Measurements from ENCODE around the gene ARHGAP26.

ARHGAP26 gene

DNA sequence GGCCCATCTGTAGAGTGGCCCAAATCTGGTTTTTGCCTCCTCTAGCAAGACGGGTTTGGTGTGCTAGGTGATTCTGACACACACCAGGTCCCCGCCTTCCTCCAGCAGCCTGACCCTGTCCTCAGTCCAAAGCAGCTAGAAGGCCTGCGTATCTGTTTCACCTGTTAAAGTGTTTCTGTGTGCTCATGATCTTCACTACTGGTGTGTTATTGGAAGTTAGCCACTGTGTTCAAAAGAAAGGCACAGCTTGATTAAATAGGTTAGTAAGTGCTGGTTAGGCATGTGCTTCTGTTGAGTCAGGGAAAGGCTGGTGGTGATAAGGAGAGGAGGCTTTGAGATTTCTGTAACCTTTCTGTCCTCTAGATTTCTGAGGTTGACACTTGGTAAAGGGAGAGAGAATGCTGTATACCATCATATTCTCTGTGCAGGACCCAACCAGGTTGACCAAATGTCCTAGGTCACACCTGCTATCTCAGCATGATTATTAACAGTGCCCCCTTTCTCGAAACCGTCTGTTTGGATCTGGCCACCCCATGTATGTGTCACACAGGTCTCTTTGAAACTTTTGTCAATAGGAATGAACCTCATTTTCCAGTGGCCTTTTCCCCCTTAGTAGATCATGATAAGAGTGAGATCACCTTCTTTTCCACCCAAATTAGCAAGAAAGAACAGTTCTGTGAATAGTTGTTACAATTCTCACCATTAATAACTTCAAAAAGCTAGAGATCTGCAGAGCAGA is 58.8 kb downstream of the ARHGAP26 start:
- DNase-seq (ENCODE audit: low read depth in 1 of 2, low spot score in 1 of 2) = no peak

DNA sequence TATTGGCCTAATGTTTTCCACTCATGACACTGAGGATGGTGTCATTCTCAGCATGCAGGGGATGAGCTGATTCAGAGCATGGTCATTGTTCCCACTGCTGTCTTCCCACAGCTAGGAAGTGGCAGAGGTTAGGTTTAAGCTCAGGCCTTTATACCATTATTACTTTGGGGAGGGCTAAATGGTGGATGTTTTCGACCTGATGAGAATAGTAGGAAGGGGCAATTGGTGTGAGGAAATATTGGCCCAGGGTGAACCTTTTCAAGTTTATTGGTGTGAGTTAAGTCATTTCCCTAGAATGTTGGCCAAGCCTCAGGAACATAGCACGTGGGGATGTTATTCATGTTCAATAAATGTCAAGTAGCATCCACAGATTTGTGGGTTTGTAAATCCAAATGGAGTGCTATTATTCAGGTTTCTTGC is 59.6 kb downstream of the ARHGAP26 start:
- no peak for DNase-seq (ENCODE audit: low read depth in 1 of 2, low spot score in 1 of 2)

DNA sequence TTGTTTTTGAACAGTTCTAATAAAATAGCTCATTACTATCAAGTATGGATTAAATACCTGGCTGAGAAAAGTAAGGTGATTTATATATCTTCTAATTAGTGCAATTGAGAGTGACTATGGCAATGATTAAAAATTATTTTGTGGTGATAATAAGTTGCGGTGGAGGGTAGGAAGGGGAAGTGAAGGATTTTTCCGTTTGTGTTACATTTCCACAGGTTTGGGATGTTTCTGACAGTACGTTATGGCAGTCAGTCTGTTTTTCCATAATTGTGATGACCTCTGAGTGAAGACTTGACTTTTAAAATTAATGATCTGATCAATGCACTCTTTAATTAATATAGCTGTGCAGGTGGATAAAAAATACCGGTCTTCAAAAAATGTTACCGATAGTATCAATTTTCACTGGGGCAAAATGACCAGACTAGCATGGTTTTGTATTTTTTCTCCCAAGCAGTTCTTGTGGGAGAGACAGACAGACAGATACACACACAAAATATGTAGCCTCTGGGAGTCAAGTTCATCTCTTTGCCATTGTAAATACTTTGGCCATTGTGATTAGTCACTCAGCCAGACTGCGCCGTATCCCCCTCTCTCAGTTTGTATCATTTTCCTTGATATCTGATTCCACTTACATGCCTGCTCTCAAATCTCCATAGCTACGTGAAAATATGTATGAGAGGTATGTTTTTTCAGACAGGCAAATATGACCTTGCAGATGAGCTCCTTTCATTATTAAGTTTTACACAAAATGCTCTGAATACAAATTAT is 60.2 kb downstream of the ARHGAP26 start:
- no peak for DNase-seq (ENCODE audit: low read depth in 1 of 2, low spot score in 1 of 2)

DNA sequence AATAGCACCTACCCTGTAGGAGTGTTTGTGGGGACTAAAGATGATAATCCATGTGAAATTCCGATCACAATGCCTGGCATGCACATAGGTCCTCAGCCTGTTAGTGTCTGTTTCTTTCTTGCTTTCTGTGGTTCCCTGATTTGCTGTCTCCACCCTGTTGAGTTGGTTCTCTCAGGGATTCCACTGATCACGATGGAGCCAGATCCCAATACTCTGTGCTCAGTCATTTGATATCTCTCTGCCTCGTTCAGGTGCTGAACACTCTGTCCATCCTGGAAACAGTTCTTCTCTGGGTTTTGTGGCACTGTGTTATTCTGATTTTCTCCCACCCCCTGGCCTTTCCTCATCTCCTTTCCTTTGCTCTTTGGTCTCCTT is 60.8 kb downstream of the ARHGAP26 start:
- DNase-seq (ENCODE audit: low read depth in 1 of 2, low spot score in 1 of 2) = no peak

DNA sequence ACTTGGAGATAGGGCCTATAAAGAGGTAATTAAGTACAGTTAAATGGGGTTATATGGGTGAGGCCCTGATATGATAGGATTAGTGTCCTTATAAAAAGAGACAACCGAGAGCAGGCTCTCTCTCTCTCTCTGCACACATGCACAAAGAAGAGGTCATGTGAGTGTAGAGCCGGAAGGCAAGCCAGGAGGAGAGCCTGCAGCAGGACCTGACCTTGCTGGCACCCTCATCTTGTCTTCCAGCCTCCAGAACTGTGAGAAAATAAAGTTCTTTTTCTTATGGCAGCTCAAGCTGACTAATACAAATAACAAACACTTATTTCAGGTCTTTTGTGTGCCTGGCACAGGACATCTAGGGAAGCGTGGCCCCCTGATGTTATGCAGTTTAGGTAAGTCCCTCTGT is 62.1 kb downstream of the ARHGAP26 start:
- no peak for DNase-seq (ENCODE audit: low read depth in 1 of 2, low spot score in 1 of 2)

DNA sequence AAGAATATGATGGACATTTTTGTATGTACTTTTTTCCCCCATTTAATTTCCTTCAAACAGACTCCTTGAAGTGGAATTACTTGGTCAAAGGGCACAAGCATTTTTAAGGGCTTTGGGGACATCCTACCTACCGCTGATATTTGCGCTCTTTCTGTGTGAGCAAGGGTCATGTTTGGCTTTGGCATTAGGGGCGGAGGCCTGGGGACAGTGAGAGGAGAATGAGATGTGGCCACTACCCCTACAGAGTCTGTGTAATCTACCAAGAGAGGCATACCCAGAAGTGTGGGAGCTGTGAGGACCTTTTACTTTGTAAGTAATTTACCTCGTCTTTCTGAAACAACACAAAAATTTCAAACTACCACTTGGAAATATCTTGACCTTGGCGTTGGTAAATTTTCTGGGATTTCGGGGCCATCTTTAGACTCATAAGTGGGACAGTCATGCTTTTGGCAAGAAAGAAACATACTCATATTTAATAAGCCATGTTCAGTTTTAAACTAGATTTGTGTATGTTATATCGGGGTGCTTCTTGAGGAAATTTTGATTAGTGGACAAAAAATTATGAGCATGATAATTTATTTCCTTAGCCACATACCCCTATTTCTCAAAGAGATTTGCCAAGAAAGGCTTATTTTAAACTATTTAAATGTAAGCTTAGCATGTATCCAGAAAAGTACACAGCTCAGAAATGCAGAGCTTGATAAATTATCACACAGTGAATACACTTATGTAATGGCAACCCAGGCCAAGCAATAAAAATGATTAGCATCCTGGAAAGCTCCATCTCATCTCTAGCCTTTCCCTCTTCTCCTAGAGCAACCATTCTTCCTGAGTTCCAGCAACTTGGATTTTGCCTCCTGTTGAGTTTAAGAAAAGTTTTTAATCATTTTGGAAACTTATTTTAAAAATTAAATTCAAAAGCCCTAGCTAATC is 63.6 kb downstream of the ARHGAP26 start:
- no peak for DNase-seq (ENCODE audit: low read depth in 1 of 2, low spot score in 1 of 2)

DNA sequence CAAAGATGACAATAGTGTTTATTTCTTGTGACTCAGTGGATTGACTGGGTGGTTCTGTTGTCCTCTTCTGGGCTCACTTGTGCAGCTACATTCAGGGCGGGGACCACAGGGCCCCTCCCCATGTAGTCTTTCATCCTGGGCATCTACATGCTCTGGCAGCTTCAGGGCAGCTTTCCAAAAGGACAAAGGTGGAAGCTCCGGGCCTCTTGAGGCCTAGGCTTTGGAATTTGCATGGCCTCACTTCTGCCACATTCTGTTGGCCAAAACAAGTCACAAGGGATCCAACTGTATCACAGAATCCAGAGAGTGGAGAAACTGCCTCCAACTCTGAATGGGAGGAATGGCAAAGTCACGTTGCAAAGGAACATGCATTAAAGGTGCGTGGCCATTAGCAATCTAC is 64.3 kb downstream of the ARHGAP26 start:
- no peak for DNase-seq (ENCODE audit: low read depth in 1 of 2, low spot score in 1 of 2)

DNA sequence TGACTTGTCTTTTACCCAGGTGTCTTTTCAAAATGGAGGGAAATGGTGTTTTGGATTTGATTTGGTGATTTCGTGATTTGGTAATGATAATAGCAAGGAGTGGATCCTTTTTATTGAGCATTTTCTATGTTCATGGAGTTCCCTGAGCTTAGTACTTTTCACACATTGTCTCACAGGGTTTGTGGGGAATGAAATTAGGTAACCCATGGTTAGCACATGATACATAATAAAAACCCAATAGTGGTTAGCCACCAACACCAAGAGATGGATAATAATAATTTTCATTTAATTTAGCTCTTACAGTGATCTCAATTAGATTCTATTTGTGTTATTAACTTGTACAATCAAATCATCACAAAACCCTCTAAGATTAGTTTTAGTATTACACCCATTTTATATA is 65.4 kb downstream of the ARHGAP26 start:
- no peak for DNase-seq (ENCODE audit: low read depth in 1 of 2, low spot score in 1 of 2)

DNA sequence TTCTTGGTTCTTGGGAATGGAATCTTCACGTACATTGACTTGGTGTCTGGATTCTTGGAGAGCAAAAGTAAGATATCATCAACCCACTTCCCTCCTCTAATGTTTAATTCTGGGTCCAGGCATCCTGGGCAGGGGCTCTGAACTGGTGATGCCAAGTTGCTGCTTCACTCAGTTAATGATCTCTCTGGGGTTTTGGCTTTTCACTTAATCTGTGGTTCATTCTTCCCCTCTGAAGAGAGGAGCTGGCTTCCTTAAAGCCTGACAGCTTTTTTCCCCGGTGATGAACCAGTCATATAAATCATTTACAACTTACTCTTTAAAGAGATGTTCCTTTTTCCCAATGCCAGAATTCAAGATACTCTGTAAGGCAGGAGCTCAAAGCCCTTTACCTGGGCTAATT is 65.9 kb downstream of the ARHGAP26 start:
- DNase-seq (ENCODE audit: low read depth in 1 of 2, low spot score in 1 of 2) = no peak

DNA sequence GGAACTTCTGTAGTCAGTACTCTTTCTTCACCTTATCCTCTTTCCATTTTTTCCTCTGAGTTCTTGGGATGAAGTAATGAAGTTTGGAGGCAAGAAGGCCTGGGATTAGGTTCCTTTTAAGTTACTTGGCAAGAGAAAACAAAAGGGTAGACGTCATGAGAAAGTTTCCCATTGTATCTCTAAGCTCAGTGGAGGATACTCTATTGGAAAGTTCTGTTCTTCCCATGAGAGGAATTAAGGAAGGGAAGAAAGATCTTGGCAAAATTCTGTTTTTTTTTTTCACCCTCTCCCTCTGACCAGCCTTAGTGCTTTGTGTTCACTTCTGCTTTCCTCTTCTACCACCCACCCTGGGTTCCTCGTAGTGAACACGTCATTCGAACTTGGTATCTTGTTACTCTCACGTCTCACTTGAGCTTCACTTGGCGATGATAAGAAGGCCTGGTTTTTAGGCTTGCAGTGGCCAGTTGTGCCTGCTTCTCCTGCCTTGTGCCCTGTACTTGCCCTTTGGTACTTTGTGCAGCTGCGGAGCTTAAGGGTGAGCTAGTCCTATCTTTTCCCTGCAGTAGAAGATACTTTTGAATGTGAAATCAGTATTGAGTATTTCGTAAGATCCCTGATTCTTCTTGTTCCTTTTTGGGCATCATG is 67.0 kb downstream of the ARHGAP26 start:
- DNase-seq (ENCODE audit: low read depth in 1 of 2, low spot score in 1 of 2) = no peak

DNA sequence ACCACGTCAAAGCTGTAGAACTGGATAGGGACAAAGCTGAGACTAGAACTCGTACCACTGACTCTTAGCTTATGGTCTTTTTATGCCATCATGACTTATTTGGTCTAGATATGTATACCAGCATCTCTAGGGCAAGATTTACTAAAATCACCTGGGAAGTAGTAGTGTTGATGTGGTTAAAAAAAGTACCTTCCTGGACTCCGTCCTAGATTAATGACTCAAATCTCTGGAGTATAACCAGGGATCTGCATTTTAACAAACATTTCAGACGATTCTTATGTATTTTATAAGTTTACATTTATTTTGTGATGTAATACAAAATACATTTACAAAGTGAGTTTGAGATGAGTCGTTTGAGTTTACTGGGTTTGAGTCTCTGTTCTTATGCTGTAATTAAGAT is 68.7 kb downstream of the ARHGAP26 start:
- DNase-seq (ENCODE audit: low read depth in 1 of 2, low spot score in 1 of 2) = no peak

DNA sequence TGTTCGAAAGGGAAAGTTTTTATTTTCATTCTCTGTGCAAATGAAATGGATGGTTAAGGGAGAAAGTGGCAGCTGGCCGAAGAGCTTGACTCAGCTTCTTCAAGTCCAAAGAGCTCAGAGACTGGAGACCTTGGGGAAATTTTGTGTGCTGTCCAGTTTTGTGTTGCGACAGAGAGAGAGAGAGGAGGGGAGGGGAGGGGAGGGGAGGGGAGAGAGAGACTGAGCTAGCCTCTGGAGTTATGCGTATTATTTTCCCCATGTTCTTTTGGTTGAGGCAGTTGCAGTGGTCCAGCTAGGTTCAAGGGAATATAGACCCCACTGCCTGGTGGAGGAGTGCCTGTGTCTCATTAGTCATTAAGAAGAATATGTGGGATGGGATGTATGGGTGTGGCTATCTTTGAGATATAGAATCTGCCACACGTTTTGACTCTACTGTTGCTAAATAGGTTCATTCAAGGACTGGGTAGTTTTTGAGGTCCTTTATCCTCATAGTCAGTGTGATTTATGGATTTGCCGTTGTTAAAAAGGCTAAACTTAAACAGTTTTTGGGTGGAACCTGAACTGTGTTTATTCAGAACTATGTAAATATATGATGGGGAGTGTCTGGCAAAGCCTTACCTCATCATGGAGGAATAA is 69.7 kb downstream of the ARHGAP26 start:
- DNase-seq (ENCODE audit: low read depth in 1 of 2, low spot score in 1 of 2) = no peak

DNA sequence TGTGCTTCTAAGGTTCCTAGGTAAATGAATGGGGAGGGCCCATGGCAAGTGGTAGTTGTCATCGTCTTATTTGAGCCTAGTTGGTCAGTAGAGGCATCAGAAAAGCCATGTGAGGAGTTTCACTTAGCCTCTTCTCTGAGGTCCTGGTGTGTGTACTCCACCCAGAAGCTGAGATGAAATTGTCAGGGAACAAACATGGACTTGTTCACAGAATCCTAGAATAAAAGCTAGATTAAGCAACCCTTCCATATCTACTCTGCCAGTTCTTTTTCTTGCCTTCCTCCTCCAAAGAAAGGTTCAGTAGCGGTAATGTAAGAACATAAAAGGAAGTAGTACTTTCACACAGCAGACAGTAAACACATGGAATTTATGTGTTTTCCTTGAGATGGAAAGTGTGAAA is 70.4 kb downstream of the ARHGAP26 start:
- no peak for DNase-seq (ENCODE audit: low read depth in 1 of 2, low spot score in 1 of 2)

DNA sequence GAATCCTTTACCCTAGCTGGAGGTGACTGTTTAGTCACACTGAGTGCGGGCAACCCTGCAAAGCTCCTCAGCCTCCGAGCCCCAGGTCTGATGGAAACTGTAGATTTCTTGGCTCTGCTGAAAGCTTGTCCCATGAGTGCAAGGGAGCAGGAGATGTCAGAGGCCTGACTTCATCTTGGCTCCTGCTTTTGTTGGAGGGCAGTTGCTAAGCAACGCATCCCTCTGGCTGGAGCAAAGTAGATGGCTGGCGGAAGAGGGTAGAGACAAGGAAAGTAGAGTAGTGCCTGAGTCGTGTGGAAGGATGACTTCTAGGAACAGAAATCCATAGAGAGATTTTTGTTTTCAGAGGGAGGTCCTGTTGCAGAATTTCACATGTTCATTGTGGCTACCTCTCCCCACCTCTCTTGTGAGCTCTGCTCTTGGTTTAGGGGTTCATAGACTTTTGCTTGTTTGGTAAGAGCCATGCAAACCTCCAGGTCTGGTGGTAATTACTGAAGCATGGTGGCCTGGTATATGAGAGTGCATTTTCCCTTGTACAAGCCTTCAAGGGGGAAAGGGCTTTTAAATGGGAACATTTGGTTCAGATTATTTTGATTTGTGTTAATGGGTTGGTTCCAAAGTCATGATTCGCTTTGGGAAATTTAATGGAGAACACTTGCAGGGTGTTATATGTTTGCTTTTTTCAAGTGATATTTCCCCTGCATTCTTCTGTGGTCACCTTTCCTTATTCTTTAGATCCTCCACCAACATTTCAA is 71.5 kb downstream of the ARHGAP26 start:
- no peak for DNase-seq (ENCODE audit: low read depth in 1 of 2, low spot score in 1 of 2)

DNA sequence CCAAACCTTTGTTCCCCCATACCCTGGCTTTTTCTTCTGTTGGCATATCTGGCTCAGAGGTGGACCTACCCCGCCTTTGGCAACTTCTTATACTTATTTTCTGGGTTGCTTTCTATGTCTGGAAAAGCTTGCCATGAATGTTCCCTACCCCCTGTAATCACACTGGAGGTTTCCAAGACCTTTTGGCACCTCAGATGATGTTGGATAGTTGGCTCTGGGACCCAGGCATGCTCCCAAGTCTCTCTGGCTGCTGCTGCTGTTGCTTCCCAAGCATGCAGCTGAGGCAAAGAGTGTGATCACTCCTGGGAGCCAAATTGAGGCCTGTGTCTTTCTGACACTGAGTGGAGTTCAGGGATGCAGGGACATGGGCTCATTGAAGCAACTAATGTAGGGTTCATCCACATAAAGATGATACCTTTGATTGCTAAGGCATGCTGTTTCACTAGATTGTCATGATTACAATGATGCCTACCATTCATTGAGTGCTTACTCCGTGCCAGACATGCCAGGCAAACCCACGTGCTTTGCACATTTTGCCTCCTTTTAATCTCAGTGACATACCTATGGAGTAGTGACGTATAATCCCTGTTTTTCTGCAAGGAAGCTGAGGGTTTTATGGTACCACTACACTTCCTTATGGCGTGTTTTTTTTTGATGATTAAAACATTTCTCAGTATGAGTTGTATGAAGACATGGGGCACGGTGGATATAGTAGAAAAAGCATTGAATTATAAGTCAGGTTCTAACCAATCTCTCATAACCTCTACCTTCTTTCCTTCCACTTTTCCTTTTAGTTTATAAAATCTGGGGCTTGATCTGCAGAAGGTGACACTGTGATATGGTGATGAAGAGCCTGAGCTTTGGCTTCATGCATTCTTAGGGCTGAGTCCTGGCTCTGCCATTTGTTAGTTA is 73.1 kb downstream of the ARHGAP26 start:
- no peak for DNase-seq (ENCODE audit: low read depth in 1 of 2, low spot score in 1 of 2)

DNA sequence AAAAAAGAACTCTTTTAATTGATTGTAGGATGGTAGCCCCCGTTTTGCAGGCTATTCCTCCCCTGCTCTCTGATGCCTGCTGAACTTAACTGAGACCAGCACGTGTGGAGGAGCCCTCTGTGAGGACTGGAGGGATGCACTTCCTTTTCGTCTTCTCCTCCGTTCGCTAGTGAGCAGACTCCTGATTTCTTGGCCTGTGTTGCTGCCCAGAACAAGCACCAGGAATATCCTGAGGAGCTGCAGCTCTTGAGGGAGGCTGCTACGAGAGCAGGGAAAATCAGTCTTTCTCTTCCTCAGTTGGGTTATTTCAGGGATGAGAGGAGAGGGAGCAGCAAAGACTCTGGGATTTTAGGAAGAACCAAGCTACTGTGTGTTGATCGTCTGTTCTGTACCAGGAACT is 74.7 kb downstream of the ARHGAP26 start:
- DNase-seq (ENCODE audit: low read depth in 1 of 2, low spot score in 1 of 2) = no peak

DNA sequence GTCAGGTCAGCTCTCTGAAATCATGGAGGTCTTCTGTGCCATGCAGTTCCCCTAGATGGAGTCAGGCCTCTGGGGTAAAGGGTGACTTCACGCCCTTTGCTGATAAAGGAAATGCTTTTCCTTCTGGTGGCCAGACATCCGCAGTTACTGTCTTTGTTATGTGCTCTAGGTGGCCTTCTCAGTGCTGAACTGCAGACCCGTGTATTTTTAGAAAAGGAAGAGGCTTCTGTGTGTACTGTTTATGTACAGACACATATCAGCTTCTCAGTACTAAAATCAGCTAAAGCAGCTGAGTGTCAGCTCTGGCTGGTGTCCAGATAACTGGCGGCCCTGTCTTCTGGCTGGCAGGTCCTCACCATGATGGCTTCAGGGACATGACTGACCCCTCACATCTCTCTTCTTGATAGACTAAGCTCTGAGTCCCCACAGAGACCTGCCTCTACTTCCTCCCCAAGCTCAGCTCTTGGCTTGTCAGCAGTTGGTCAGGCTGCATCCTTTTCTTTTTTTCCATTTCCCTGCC is 75.3 kb downstream of the ARHGAP26 start:
- DNase-seq (ENCODE audit: low read depth in 1 of 2, low spot score in 1 of 2) = no peak

DNA sequence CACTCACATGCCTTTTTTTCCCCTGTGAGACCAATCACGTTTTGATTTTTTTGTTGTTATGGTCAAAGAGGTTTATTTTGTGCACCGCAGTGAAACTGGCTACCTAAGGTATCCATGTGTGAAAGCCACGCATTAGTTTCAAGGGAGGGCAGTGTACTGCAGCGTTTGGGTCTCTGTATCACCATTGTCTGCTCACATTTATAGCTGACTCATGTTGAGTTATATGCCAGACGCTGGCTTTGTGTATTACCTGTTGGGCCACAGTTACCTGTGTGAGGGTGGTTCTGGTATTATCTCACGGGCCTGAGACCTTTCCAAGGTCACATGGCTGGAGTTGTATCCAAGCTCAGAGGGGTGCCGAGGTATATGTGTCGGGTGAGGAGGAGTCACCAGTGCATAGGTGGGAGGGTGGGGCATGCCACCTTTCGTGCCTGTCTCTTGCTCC is 75.8 kb downstream of the ARHGAP26 start:
- no peak for DNase-seq (ENCODE audit: low read depth in 1 of 2, low spot score in 1 of 2)

DNA sequence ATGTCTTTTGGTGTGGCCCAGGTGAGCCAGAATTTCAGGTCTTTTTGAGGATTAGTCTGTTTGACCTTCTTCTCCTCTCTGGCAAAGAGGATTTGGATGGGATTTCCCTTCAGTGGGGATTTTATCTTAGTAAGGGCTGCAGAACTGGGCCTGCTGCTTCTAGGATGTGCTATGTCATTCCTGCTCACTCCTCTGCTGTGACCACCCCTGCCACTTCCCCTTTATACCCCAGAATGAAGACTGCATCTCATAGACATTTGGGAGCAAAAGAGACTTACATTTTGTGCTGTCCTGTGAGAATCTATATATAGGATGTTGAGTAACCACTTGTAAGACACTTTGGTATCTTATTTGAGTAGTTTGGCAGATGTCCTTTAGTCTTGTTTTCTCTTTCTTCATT is 76.2 kb downstream of the ARHGAP26 start:
- DNase-seq (ENCODE audit: low read depth in 1 of 2, low spot score in 1 of 2) = no peak
